Stimulated activated CD4-positive, alpha-beta T cell treated with anti-CD3 and anti-CD28 coated beads, Interleukin-15, amount 100 ng/mL, for 24 hours (primary cell): ENCODE data around the gene TMEM59L.
A peak's percentile ranks its signal among the peaks of the same experiment; 100 is the strongest.

ENCODE experiments used
- DNase-seq: peaks from one replicate; pipeline ENCODE4 v3.0.0-alpha.2; 2020

TMEM59L gene

DNA sequence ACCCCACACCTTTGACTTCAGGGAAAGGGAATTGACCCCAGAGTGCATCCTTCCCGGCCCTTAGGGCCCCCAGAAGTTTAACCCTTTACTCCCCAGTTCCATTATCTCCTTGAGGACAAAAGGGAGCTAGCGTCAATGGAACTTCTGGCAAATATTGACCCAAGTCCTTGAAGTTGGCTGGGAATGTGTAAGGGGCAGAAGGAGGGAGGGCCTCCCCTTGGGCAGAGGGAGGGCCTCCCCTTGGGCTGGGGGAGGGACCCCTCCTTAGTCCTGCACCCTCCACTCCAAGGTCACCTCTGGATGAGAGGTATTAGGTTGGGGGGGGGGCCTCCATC lies 3.0 kb upstream of the TMEM59L start:
- DNase-seq = no peak

DNA sequence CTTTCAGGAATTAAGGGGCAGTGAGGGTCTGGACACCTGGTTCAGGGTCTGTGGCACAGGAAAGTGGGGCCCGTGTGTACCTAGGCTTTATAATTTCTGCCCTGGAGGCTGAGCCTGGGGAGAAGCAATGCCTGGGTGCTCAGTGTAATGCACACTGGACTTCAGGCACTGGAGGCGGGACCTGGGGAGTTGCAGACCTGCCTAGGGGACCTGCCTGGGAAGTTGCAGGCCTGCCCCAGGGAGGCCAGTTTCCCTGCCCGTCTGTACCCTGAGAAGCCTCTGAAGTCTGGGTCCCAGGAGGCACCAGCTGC lies 2.5 kb upstream of the TMEM59L start:
- DNase-seq = no peak

DNA sequence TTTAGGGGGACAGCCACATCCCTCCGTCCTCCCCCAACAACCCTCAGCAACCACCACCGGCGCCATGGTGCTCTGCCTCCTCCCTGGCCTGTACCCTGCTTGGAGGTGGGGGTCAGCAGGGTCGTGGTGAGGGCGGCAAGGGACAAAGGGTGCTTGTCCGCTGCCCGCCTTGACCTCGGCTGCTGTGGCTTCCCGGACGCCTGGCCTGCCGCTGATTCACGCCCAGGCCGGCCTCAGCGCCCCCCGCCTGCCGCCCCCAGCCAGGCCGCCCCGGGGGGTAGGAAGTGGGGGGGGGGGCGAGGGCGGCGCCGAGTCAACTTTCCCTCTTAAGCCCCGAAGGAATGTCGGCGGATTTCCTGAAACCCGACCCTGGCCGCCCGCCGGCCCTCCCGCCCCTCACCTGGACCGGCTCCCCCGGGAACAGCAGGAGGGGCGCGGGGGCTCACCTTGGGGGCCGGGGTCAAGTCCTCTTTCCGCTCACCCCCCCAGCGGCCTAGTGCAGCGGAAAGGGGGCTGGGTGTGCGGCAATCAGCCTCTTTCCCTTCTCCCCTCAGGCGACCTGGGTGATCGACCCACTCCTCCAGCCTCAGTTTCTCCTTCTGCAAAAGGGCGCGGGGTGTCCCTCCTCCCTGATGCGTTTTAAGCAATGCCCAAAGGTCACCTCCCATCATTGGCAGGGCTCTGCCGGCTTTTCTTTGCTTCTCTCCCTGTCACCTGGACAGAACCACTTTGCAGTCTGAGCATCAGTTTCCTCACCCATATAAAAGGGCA lies 1.9 kb upstream of the TMEM59L start:
- no peak for DNase-seq

DNA sequence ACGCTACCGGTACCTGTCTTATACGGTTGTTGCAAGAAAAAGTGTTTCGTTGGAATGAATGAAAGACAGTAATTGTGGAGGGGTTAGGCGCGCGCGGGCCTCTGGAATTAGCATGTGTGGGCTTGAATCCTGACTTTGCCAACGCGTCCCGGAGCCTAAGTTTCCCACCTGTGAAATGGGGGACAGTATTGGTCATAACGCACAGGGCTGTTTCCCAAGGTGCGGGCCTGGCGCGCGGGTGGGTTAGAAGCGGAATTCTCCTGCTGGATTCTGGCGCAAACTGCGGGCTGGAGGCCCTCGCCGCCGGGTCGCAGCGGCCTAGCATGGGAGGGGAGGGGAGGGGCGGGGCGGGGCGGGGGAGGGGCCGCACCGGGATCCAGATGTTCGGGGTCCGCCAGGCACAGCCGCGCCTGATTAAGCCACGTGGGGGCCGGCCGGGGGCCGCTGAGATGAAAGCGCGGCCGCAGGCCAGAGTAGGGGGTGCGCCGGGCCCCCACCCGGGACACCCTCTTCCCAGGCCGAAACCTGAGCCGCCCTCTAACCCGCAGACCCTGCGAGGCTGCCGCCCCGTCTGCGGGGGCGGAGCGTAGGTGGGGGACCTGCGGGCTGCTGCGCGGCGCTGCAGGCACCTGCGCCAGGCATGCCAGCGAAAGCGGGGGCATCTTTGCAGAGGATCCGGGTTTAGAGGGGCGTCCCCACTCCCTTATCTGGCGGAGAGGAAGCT lies 1.2 kb upstream of the TMEM59L start:
- no peak for DNase-seq

DNA sequence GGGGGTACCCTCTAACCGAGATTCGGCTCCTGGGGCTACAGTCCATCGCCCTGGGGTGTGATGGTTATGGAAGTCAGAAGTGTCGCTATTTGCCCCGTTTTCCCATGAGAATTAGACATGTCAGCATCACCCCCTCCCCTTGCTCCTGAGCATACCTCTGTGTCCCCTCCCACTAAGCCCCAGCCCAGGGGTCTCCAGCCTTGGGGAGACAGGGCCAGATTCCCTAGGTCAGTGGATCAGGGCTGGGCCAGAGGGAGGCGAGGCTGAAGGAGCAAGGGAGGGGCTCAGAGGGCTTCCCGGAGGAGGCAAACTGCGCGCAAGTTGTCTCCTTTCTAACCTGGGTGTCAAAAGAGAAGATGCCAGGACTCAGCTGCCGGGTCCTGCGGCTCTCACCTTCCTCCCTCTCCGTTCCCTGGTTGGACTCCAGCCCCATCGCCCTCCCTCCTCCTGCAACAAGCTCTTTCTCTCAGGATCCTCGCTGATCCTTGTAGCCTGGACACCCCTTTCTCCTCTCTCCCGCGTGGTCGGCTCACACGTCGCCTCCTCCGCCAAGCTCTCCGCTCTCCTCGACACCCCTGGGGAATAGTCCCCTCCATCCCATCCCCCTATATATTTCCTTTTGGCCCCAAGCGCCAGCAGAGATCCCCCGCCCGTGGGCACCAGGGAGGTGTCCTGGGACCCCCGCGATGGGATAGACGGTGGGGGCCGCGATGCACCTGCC lies 459 bp upstream of the TMEM59L start:
- no peak for DNase-seq

DNA sequence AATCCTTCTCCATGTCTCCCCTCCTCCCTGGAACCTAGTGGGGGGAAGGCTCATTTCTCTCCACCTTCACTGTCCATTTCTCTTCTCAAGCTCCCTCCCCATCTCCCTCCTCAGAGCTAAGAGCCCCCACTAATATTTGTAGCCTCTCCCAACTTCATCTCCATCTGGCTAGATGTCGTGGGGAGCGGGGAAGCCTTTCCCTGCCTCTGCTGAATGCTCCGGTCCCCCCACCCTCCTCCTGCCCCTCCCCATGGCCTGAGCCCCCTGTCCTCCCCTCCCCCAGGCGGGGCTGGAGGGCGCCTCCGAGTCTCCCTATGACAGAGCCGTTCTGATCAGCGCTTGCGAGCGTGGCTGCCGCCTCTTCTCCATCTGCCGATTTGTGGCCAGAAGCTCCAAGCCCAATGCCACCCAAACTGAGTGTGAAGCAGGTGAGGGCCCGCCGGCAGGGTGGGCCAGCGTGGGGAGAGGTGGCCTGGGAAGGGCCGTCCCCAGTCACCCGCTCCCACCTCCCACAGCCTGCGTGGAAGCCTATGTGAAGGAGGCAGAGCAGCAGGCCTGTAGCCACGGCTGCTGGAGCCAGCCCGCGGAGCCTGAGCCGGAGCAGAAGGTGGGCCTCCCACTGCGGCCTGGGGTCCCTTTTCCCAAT lies 1.0 kb downstream of the TMEM59L start:
- DNase-seq = no peak

DNA sequence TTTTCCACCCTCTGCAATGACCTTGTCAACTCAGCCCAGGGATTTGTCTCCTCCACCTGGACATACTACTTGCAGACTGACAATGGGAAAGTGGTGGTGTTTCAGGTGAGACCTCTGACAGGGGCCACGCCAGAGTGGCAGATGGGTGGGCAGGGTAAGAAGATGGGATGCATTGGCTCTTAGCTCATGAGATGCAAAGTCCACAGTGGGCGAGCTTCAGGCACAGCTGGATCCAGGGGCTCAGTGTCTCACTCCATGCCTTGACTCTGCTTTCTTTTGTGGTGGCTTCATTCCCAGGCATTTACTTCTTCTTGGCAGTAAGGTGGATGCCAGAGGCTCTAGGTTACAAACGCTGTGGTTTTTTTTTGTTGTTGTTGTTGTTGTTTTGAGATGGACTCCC lies 3.4 kb downstream of the TMEM59L start:
- no peak for DNase-seq

DNA sequence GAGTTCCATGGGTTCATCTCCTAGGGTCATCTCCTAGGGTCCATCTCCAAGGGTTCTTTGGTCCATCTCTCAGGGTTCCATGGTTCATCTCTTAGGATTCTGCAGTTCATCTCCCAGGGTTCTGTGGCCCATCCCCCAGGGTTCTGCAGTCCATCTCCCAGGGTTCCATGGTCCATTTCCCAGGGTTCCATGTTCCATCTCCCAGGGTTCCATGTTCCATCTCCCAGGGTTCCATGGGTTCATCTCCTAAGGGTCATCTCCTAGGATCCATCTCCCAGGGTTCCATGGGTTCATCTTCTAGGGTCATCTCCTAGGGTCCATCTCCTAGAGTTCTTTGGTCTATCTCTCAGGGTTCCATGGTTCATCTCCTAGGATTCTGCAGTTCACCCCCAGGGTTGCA lies 4.9 kb downstream of the TMEM59L start:
- no peak for DNase-seq

DNA sequence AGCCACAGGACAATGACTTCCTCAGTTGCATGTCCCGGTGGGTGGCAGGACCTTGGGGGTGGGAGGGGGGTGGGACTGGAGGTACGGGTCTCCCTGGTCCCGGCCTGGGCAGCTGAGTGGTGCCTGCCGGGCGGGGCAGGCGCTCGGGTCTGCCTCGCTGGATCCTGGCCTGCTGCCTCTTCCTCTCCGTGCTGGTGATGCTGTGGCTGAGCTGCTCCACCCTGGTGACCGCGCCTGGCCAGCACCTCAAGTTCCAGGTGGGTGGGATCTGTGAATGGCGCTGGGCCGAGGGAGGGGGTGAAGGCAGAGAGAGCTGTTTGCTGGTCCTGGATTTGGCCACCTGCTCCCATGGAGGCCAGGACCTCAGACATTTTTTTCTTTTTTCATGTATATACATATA lies 5.6 kb downstream of the TMEM59L start:
- no peak for DNase-seq

DNA sequence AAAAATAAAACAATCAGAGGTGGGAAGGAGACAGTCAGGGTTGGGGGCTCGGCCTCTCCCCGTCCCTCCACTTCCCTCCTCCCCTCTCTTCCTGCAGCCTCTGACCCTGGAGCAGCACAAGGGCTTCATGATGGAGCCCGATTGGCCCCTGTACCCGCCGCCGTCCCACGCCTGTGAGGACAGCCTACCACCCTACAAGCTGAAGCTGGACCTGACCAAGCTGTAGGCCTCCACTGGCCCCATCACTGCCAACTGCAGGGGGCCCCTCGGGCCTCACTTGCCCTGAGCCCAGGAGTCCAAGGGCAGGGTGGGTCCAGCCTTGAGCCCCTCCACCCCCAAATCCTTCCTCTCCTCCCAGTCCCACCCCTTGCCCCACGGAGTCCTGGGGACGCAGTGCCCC lies 7.6 kb downstream of the TMEM59L start:
- DNase-seq = no peak

DNA sequence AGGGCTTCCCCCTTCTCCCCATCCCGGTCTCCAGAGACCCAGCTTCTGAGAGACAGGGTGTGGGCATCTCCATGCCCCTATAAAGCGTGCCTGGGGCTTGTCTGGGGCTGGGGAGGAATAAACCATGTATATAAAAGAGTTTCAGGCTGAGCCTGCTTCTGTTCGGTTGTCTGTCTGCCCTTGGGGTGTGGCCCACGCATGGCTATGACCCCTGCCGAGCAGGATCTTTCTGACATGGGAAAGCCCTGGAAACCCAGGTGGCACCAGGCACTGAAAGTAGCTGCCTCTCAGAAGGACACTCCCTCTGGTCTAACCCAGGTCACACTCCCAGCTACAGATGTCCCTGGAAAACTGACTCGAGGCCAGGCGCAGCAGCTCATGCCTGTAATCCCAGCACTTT lies 8.2 kb downstream of the TMEM59L start:
- DNase-seq = no peak

DNA sequence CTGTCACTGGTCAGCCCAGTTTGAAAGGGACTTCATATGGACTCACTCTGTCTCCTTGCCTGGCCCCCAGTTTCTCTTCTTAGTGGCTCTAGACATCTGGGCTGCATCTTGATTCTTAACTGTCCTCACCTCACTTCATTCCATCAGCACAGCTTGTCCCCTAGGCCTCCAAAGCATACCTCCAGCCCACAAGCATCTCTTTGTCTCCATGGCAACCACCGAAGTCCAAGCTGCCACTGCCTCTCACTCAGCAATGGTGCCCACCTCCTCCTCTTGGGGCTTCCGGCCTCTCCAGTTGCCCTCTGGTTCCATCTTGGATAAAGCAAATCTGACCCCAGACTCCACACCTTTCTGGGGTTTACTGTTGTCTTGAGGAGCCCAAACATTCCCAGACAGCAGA lies 14.2 kb downstream of the TMEM59L start:
- DNase-seq = no peak

DNA sequence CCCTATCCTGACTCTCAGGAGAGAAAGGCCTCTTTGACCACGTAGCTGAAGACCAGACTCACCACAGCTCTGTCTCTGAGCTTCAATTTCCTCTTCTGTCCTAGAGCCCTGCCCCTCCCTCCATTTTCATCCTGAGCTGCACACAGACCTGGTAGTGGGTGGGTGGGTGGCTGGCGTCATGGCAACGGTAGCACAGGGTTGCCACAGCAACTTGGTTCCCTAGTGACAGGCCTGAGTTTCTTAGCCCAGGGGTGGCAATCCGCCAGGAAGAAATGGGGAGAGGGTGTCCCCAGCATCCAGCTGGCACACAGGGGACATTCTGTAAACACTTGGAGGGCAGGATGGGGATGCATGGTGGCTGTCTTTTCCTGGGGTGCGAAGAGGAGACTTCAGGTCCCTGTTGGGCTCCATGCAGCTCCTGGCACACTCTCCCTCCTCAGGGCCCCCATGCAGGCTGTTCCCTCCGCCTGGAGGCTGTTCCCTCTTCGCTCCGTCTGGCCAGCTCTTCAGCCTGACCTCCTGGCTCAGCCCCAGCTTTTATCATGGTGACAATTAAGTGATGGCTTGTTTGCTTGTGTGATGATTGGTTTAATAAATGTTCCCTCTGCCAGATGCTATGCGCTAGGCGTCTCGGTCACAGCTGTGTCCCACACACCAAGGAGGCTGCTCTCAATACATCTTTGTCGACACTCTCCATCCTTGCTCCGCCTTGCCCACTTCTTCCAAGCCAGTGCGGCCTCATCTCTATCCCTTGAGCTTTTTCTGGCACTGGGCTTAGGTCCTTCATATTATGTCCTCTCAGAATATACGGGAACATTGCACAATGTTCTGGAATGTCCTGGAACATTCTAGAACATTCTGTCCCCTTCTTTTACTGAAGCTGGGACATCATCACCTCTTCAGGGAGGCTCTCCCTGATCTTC lies 16.8 kb downstream of the TMEM59L start:
- no peak for DNase-seq

DNA sequence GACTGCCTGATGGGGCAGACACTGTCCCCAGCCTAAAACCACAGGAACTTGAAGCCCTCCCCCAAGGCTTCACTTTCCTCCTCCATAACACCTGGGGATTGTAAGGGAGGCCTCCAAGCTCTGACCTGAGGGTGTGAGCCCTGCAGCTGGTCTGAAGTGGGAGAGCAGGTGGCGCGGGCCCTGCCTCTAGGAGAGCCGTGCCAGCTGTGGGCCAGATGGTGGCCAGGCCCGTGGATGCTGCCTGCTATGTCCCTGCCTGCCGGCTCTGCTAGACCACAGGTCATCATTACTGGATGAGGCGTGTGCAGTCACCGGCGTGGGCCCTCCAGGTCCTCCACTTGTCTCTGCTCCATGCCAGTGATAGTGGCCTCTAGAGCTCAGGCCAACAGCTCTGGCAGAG lies 20.7 kb downstream of the TMEM59L start:
- DNase-seq = no peak

DNA sequence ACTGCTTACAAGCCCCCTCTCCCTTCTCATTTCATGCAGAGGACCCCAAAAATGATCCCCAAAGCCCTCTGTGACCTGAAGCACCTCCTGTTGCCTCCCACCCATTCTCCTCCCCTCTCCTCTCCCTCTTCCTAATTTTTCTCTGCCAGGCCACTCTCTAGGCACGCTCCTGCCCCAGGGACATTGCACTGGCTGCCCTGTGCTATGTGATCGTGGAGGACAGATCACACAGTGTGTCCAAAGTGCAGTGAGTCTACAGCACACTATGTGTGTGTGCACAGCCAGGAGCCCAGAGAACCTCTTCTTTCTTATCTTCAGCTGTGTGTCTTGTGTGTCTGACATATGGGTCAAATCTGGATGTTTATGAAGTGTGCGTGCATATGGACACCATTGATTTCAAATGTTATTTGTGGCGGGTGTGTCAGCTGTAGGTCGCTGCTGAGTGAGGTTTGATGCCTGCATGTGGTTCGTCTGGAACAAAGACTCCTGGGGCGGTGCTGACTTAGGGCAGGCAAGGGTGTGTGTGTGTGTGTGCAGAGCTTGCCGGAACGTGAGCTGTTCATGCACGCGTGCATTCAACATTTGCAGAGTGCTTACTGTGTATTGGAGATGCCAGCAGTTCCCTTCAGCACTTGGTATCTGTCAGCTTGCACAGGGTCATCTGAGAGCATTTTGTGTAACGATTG lies 22.1 kb downstream of the TMEM59L start:
- no peak for DNase-seq

DNA sequence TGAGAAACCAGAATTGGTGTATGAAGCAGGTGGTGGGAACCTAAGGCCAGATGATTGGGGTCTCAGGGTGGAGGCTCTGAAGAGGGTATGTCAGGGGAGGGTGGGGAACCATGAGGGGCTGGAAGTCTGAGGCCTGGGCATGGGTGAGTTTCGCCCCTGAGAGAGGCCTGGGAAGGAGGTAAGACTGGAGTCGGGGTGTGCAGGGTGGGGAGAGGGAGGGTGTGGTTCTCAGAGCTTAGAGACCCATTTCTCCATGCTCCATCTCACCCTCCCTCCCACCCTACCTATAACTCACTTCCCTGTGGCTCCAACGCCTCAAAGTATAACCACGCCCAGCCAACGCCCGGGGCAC lies 23.1 kb downstream of the TMEM59L start:
- no peak for DNase-seq

DNA sequence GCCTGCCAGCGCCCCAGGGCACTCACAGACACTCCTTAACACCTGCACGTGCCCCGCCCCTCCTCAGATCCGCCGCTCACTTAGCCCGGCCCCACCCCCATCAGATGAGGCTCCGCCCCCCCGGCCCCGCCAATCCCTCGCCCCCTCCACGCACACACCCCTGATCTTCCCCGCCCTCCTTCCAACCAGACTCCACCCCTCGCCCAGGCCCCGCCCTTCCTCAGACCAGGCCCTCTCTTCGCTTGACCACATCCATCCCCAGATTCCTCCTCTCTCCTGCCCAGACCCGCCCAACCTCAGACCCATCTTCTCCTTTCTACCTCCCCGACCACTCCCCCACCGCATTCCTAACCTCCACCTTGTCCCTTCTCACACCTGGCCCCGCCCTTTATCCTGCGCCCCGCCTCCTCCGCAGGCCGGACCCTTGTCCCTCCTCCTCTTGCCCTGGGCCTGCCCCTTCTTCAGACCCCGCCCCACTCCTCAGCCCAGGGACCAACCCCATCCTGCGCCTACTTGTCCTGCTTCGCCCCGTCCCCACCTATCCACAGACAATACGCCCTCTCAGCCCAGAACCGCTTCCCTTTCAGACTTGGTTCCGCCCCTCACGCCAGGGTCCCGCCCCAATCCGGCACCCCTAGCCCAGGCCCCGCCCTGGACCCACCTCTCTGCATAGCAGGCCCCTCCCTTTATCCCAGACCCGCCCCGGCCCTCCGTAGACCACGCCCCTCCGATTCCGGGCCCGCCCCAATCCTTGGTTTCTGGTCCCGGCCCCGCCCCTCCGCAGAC lies 23.7 kb downstream of the TMEM59L start:
- DNase-seq = peak; percentile 99

DNA sequence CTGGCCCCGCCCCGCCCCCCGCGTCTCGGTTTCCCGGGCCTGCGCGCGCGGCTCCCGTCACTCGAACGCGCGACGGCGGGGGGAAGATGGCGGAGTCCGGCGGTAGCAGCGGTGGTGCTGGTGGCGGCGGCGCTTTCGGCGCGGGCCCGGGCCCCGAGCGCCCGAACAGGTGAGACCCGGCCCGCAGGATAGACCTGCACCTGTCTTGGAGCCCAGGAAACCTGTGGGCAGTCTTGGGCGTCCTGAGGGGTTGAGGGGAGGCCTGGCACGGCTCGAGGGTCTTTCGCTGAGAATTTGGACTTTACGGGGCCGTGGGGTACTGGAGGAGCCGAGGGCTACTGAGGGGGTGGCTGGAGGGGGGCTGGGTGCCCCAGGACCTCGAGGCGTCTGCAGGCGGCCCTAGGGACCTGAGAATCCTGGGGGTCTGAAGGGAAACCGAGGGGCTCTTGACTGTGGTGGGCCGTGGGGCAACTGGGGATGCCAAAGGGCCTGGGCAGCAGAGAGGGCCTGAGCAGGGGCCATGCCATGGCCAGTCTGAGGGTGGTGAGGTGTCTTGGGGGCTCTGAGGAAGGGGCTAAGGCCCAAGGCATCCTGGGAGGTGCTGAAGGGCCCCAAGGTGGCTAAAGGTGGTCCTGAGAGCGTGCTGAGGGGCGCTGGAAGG lies 24.4 kb downstream of the TMEM59L start, which contains the start of gene KLHL26:
Gene KLHL26 (plus strand): TSS at position 60 of the 661 bp plus-strand sequence. CDS start 27 bp downstream, at position 87.
- no peak for DNase-seq

DNA sequence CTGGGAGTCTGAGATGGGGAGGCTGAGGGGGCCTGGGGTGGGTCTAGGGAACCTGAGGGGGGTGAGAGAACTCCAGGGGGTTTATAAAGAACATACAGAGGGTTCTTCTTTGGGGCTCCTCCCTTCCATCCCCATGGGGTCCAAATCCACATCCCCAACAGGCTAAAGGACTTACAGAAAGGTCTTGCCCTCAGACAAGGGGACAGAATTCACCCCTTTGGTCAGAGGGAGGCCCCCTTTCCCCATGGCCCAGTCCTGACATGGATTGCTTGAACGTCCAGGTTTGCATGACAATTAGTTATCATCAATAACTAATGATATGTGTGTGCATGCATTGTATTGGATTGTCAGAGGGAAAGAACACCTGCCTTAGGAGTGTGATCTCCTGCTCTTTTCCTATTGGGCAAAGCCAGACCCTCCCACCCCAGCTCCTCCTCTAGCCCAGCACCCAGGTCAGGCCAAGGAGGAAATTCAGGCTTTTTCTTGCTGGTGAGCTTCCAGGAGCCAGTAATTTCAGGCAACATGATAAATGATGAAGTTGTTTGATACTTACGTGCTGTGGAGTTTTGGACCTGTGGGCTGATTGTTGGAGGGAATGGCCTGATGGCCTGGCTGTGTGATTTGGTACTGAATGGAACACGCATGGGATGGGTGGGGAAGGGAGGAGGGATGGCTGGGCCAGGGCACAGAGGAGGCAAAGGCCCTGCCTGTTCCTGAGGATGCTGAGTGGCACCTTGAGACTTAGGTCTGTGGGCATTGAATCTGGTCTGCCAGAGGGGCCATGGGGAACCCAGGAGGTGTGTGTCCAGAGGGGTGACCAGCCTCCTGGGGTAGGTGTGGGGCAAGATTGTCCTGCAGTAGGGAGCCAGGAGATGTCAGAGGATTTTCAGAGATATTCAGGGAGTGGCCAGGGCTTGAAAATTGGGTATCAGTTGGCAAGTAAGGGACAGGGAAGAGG lies 25.3 kb downstream of the TMEM59L start:
- DNase-seq = peak; percentile 18
